Measurements from ENCODE around the gene SLC28A3. TPM values are rescaled to one million over a fixed set of nuclear protein-coding genes. Genes with fewer than 3 reads are reported as not detected.

Gene SLC28A3
- total RNA-seq, 1 donor from 2014 or later, result not detected

- DNase-seq (no peak), ATAC-seq (ENCODE audit: low read depth) (no peak)
- H3K36me3 Mint-ChIP-seq (ENCODE audit: low read depth), result peaks cover 2% of the 10 kb centered on the region
- H3K4me1 Mint-ChIP-seq, result no peaks in the 10 kb centered on the region
- intact Hi-C loops (cut with micrococcal nuclease), result no loop called here
- H3K9me3 Mint-ChIP-seq, result peaks cover 4% of the 10 kb centered on the region
- H3K27me3 Mint-ChIP-seq, result peaks cover 2% of the 10 kb centered on the region
- no peak for TF ChIP-seq CTCF (IDR thresholded peaks at IDR 0.05)
- ChIA-PET CTCF (no interaction called here), POLR2A (no interaction called here)
- H3K27ac Mint-ChIP-seq, result no peak overlapping the region
- no peak overlapping the region for H3K4me3 Mint-ChIP-seq
Measured at GRCh38 chr9:84323858-84324257, 16.7 kb downstream of the SLC28A3 start.

DNA sequence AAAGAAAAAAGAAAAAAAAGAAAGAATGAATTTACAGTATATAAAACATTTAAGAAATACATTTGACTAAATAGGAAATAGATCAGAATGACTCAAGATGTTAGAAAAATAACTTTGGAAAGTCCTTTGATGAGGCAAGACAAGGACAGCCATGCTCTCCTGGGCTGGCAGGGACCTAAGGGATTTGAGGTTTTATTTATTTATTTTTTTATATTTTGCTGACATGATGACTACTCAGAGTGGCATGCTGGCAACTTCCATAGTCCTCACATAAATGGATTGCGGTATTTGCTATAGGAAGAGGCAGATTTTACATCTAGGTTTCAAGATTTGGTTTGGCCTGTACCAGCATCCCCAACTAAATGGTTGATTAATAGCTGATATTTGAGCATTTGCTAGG, 17.7 kb downstream of the SLC28A3 start:
- Mint-ChIP-seq H3K27ac (no peak overlapping the region), H3K4me3 (no peak overlapping the region), H3K4me1 (no peaks in the 10 kb centered on the region), H3K27me3 (peaks cover 2% of the 10 kb centered on the region), H3K9me3 (peaks cover under 1% of the 10 kb centered on the region), H3K36me3 (ENCODE audit: low read depth) (no peaks in the 10 kb centered on the region)
- ChIA-PET CTCF (no interaction called here), POLR2A (no interaction called here)
- no peak for TF ChIP-seq CTCF (IDR thresholded peaks at IDR 0.05)
- no peak for DNase-seq
- intact Hi-C loops (cut with micrococcal nuclease), result no loop called here
- ATAC-seq (ENCODE audit: low read depth), result no peak

DNA sequence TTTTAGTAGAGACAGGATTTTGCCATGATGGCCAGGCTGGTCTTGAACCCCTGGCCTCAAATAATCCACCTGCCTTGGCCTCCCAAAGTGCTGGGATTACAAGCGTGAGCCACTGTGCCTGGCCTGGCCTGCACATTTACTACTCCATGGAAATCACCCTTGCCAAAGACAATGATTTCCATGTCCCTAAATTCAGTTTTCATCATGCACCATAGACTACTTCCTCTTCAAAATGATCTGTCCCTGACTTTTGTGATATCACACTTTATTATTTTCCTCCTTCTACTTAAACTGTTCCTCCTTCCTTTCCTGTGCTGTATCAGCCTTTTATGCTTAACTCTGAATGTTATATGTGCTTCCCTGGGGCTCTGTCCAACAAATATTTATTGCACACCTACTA, 20.3 kb downstream of the SLC28A3 start:
- DNase-seq (no peak), ATAC-seq (ENCODE audit: low read depth) (no peak)
- Mint-ChIP-seq H3K9me3 (no peaks in the 10 kb centered on the region), H3K36me3 (ENCODE audit: low read depth) (no peaks in the 10 kb centered on the region), H3K27ac (no peak overlapping the region), H3K27me3 (peaks cover 2% of the 10 kb centered on the region), H3K4me3 (no peak overlapping the region), H3K4me1 (no peaks in the 10 kb centered on the region)
- TF ChIP-seq CTCF (IDR thresholded peaks at IDR 0.05), result no peak
- ChIA-PET POLR2A (interaction anchor here (0.6 kb wide), 1 partner anchor 21 kb away, joined by 3 read pairs; no protein-coding TSS in a partner anchor), CTCF (no interaction called here)
- intact Hi-C loops (cut with micrococcal nuclease), result no loop called here

DNA sequence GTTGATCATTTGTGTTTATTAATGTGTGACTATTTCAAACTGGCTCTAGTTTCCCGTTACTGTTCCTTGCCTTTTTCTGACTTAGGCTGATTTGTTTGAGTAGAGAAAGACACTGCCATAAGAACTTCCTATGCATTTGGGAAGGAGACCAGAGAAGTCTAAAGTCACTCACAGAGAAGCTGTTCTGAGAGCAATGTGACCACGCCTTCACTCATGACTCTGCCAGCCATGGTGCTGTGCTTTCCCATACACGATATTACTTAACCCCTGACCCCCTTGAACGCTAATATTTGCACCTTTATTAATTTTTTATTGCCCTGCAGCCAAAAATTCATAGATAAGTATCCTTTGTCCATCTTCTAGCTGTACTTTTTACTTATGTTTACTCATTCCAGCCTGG, 20.9 kb downstream of the SLC28A3 start:
- intact Hi-C loops (cut with micrococcal nuclease), result loop anchor here (10.0 kb wide), 1 partner anchor 485 kb away; no protein-coding TSS in a partner anchor
- Mint-ChIP-seq H3K27me3 (peaks cover 2% of the 10 kb centered on the region), H3K4me1 (no peaks in the 10 kb centered on the region), H3K36me3 (ENCODE audit: low read depth) (no peaks in the 10 kb centered on the region), H3K4me3 (no peak overlapping the region), H3K9me3 (no peaks in the 10 kb centered on the region), H3K27ac (no peak overlapping the region)
- ChIA-PET CTCF (no interaction called here), POLR2A (interaction anchor here (0.6 kb wide), 1 partner anchor 23 kb away, joined by 4 read pairs; no protein-coding TSS in a partner anchor)
- no peak for TF ChIP-seq CTCF (IDR thresholded peaks at IDR 0.05)
- ATAC-seq (ENCODE audit: low read depth), result no peak
- no peak for DNase-seq

DNA sequence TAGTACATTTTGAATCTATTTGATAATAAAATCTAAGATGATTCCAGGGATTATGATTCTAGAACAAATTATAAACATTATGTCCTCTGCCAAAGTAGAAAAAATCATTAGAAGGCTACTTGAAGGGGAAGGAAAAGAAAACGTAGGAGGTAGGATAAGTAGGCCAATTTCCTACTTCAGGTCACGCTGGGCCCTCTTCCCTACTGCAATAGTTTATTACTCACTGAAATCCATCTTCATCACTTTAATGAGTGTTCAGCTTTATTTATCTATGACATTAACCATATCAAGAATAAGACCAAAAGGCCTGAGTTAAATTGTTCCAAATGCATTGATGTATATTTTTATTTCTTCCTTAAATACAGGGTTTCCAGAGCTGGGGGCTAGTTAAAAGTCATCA, 21.6 kb downstream of the SLC28A3 start:
- no peak for TF ChIP-seq CTCF (IDR thresholded peaks at IDR 0.05)
- peaks cover 2% of the 10 kb centered on the region for H3K27me3 Mint-ChIP-seq
- DNase-seq (no peak), ATAC-seq (ENCODE audit: low read depth) (no peak)
- intact Hi-C loops (cut with micrococcal nuclease), result loop anchor here (10.0 kb wide), 1 partner anchor 484 kb away; no protein-coding TSS in a partner anchor
- H3K27ac Mint-ChIP-seq, result no peak overlapping the region
- ChIA-PET CTCF (no interaction called here), POLR2A (no interaction called here)
- H3K4me1 Mint-ChIP-seq, result no peaks in the 10 kb centered on the region
- H3K36me3 Mint-ChIP-seq (ENCODE audit: low read depth), result no peaks in the 10 kb centered on the region
- no peaks in the 10 kb centered on the region for H3K9me3 Mint-ChIP-seq
- H3K4me3 Mint-ChIP-seq, result no peak overlapping the region

Data from activated B cell treated with CpG ODN at 0.5 μM for 24 hours (primary cell).